ENCODE results near the gene SERTAD4. TPM values are rescaled to one million over a fixed set of nuclear protein-coding genes. Genes with fewer than 3 reads are reported as not detected.

The SERTAD4 gene
- total RNA-seq, 1 donor from 2014 or later, result 0.05 TPM

Other genes with a start within 250 kb of the SERTAD4 start
- 24.8 and 36.5 TPM in 2 replicates for gene HHAT, start 96.1 kb downstream of the SERTAD4 start, total RNA-seq